ENCODE results near the gene VRK3.
A peak's percentile ranks its signal among the peaks of the same experiment; 100 is the strongest.
"Not testable (repeated sequence)": the region's sequence is repeated elsewhere in the genome, so short reads cannot be mapped to it uniquely, and the experiment has no call there.

VRK3 gene

GRCh38 chr19:49953416-49953815, 71.8 kb downstream of the VRK3 start:
- DNase-seq = no peak

GRCh38 chr19:49952906-49953305, 72.3 kb downstream of the VRK3 start:
- DNase-seq = no peak

- DNase-seq = no peak
Measured at GRCh38 chr19:49952479-49952836, 72.7 kb downstream of the VRK3 start.

- no peak for DNase-seq
Measured at GRCh38 chr19:49951806-49952478, 73.2 kb downstream of the VRK3 start.

GRCh38 chr19:49950956-49951526, 74.1 kb downstream of the VRK3 start:
- DNase-seq = no peak

GRCh38 chr19:49950590-49950948, 74.6 kb downstream of the VRK3 start:
- no peak for DNase-seq

GRCh38 chr19:49949742-49950589, 75.2 kb downstream of the VRK3 start:
- no peak for DNase-seq

- DNase-seq = no peak
Measured at GRCh38 chr19:49946415-49946814, 78.8 kb downstream of the VRK3 start.

GRCh38 chr19:49944567-49944966, 80.6 kb downstream of the VRK3 start:
- DNase-seq = not testable (repeated sequence)

GRCh38 chr19:49940482-49940791, 84.7 kb downstream of the VRK3 start:
- DNase-seq = no peak

- DNase-seq = no peak
Measured at GRCh38 chr19:49939721-49940481, 85.3 kb downstream of the VRK3 start.

GRCh38 chr19:49938662-49939061, 86.5 kb downstream of the VRK3 start:
- no peak for DNase-seq

- peak; percentile 55 to 59 for DNase-seq
Measured at GRCh38 chr19:49937750-49938381, 87.3 kb downstream of the VRK3 start.

GRCh38 chr19:49936549-49936948, 88.6 kb downstream of the VRK3 start:
- no peak for DNase-seq

GRCh38 chr19:49933643-49934042, 91.5 kb downstream of the VRK3 start:
- no peak for DNase-seq

- DNase-seq = no peak
Measured at GRCh38 chr19:49932731-49933131, 92.4 kb downstream of the VRK3 start.

- no peak for DNase-seq
Measured at GRCh38 chr19:49932041-49932451, 93.1 kb downstream of the VRK3 start.

- no peak for DNase-seq
Measured at GRCh38 chr19:49931293-49932040, 93.7 kb downstream of the VRK3 start.

- DNase-seq = no peak
Measured at GRCh38 chr19:49930483-49931011, 94.6 kb downstream of the VRK3 start.

- DNase-seq = peak; percentile 94 to 96
Measured at GRCh38 chr19:49929611-49930482, 95.3 kb downstream of the VRK3 start.

- DNase-seq = peak; percentile 81 to 96
Measured at GRCh38 chr19:49929121-49929610, 96.0 kb downstream of the VRK3 start, which contains the start of the genes ATF5 and NUP62. ATF5 (plus strand) TSS chr19:49929205; CDS start chr19:49930851, 1,646 bp downstream. NUP62 (minus strand) TSS chr19:49929504; CDS start chr19:49909807, 19,697 bp downstream.

Measured in bone marrow (tissue), 2 donors.